ENCODE measurements around the gene CHCT1. TPM values are rescaled to one million over a fixed set of nuclear protein-coding genes. Genes with fewer than 3 reads are reported as not detected.

CHCT1 gene
- total RNA-seq (not detected in 2 replicates), polyA plus RNA-seq (not detected in 2 replicates), polyA minus RNA-seq (not detected in 2 replicates), Bru-seq, nascent RNA (percentile 8 among the genes with signal in this experiment), BruChase-seq, experiment 1, labeled RNA remaining after a 6-hour chase (percentile 5 among the genes with signal in this experiment), BruChase-seq, experiment 2, labeled RNA remaining after a 2-hour chase (not detected)
- polyA plus RNA-seq (2011; cell fraction: cytosol; rRNA removed): not detected in 2 replicates
- polyA plus RNA-seq (2011; cell fraction: nucleus; rRNA removed): not detected in 2 replicates
- polyA plus RNA-seq (2012): not detected in 2 replicates
- polyA minus RNA-seq (2011; cell fraction: cytosol; rRNA and poly(A)+ RNA removed): not detected
- not detected in 2 replicates for polyA minus RNA-seq (2011; cell fraction: nucleus; rRNA and poly(A)+ RNA removed)
- long read RNA-seq: 0 reads

GRCh38 chr17:60422162-60422665 lies at the start of gene CHCT1:
Gene CHCT1, plus strand, starts transcription at chr17:60422489. Its CDS starts 104 bp downstream, at chr17:60422593.
- Histone ChIP-seq H3K9me1 (replicated peaks; ENCODE audit: control insufficient read depth, extremely low read depth, insufficient read depth, low read length) (no peaks in the 10 kb centered on the region), H3K4me1 (ENCODE audit: control insufficient read depth, extremely low read depth, insufficient read depth, low read length) (peaks cover 3% of the 10 kb centered on the region), H2AFZ (ENCODE audit: low read depth, low read length) (peak within 1 kb of the TSS; percentile 98), H4K20me1 (replicated peaks; ENCODE audit: control insufficient read depth, extremely low read depth, insufficient read depth, low read length) (no peaks in the 10 kb centered on the region), H3K27ac (ENCODE audit: insufficient read depth, low read depth, low read length) (peak within 1 kb of the TSS; percentile 47), H3K9ac (replicated peaks; ENCODE audit: extremely low read depth, insufficient read depth, low read length) (peak within 1 kb of the TSS; percentile 73), H3K4me2 (ENCODE audit: insufficient read depth, low read length) (peak within 1 kb of the TSS; percentile 74), H3K27me3 (ENCODE audit: control insufficient read depth in 2 of 2, insufficient read depth in 2 of 2, low read length in 2 of 2) (no peaks in the 10 kb centered on the region), H3K36me3 (ENCODE audit: control insufficient read depth in 2 of 2, extremely low read depth in 1 of 2, insufficient read depth in 2 of 2, low read length in 2 of 2) (no peaks in the 10 kb centered on the region), H3K4me3 (replicated peaks in 1 of 3; ENCODE audit: insufficient read depth in 1 of 3, low read depth in 1 of 3, low read length in 3 of 3) (peak within 1 kb of the TSS; percentile 19 to 61 (median 46)), H3K9me3 (replicated peaks; ENCODE audit: control insufficient read depth, insufficient read depth, low read length) (no peaks in the 10 kb centered on the region), H3K79me2 (ENCODE audit: control insufficient read depth, insufficient read depth, low read length) (no peaks in the 10 kb centered on the region)
- no TSS peak for BruUV-seq (replicated peaks)
- dilution Hi-C loops (cut with MboI; ENCODE audit: extremely low pct_ligation_motif_present, low sequenced_read_pairs) (no loop called here), intact Hi-C loops (cut with micrococcal nuclease) (no loop called here)
- no peak for TF ChIP-seq POLR2A (IDR thresholded peaks at IDR 0.05; ENCODE audit: low read depth, low read length)
- no peak for TF ChIP-seq POLR2AphosphoS5 (IDR thresholded peaks at IDR 0.05; ENCODE audit: insufficient read depth, low read depth, low read length)
- no peak for TF ChIP-seq MYC (IDR thresholded peaks at IDR 0.05; ENCODE audit: low read depth, low read length)
- TF ChIP-seq MAX (IDR thresholded peaks at IDR 0.05; ENCODE audit: insufficient read depth, insufficient read length): no peak
- FAIRE-seq (no peak), DNase-seq (ENCODE audit: low read depth, low spot score) (no peak)
- ChIA-PET POLR2A (no interaction called here), CTCF (interaction anchor here (1.3 to 2.1 kb wide), 3 partner anchors 10 to 191 kb away, joined by 5 to 8 read pairs (median 5); no protein-coding TSS in a partner anchor)

GRCh38 chr17:60372790-60373483 lies 49.4 kb upstream of the CHCT1 start:
- Histone ChIP-seq H3K4me2 (ENCODE audit: insufficient read depth, low read length) (no peak overlapping the region), H3K36me3 (ENCODE audit: control insufficient read depth in 2 of 2, extremely low read depth in 1 of 2, insufficient read depth in 2 of 2, low read length in 2 of 2) (no peaks in the 10 kb centered on the region), H4K20me1 (replicated peaks; ENCODE audit: control insufficient read depth, extremely low read depth, insufficient read depth, low read length) (no peaks in the 10 kb centered on the region), H2AFZ (ENCODE audit: low read depth, low read length) (no peak overlapping the region), H3K4me1 (ENCODE audit: control insufficient read depth, extremely low read depth, insufficient read depth, low read length) (no peaks in the 10 kb centered on the region), H3K4me3 (replicated peaks in 1 of 3; ENCODE audit: insufficient read depth in 1 of 3, low read depth in 1 of 3, low read length in 3 of 3) (no peak overlapping the region), H3K27ac (ENCODE audit: insufficient read depth, low read depth, low read length) (no peak overlapping the region), H3K9ac (replicated peaks; ENCODE audit: extremely low read depth, insufficient read depth, low read length) (no peak overlapping the region), H3K9me1 (replicated peaks; ENCODE audit: control insufficient read depth, extremely low read depth, insufficient read depth, low read length) (no peaks in the 10 kb centered on the region), H3K27me3 (ENCODE audit: control insufficient read depth in 2 of 2, insufficient read depth in 2 of 2, low read length in 2 of 2) (no peaks in the 10 kb centered on the region), H3K79me2 (ENCODE audit: control insufficient read depth, insufficient read depth, low read length) (peaks cover 18% of the 10 kb centered on the region), H3K9me3 (replicated peaks; ENCODE audit: control insufficient read depth, insufficient read depth, low read length) (no peaks in the 10 kb centered on the region)
- FAIRE-seq (no peak), DNase-seq (ENCODE audit: low read depth, low spot score) (no peak)
- intact Hi-C loops (cut with micrococcal nuclease) (no loop called here), dilution Hi-C loops (cut with MboI; ENCODE audit: extremely low pct_ligation_motif_present, low sequenced_read_pairs) (no loop called here)
- CTCF ChIA-PET: interaction anchor here (0.6 to 1.6 kb wide), 4 partner anchors 14 to 142 kb away, joined by 3 to 4 read pairs (median 3); no protein-coding TSS in a partner anchor
- no TSS peak for BruUV-seq (replicated peaks)
- TF ChIP-seq FOS (IDR thresholded peaks at IDR 0.05; ENCODE audit: borderline replicate concordance, insufficient read depth, low read length) (no peak), JUN (IDR thresholded peaks at IDR 0.05; ENCODE audit: borderline replicate concordance, insufficient read depth, insufficient read length, low read depth) (no peak), POLR2A (IDR thresholded peaks at IDR 0.05; ENCODE audit: low read depth, low read length) (no peak), CTCF (IDR thresholded peaks at IDR 0.05; ENCODE audit: extremely low read depth in 1 of 2, insufficient read depth in 1 of 2, low read depth in 1 of 2, low read length in 2 of 2) (no peak), MAX (IDR thresholded peaks at IDR 0.05; ENCODE audit: insufficient read depth, insufficient read length) (no peak), POLR2AphosphoS5 (IDR thresholded peaks at IDR 0.05; ENCODE audit: insufficient read depth, low read depth, low read length) (no peak), GATA2 (IDR thresholded peaks at IDR 0.05; ENCODE audit: insufficient read depth, insufficient read length, low read depth, low read length) (no peak), EZH2 (IDR thresholded peaks at IDR 0.05; ENCODE audit: borderline replicate concordance, low read depth, low read length, severe bottlenecking) (no peak), MYC (IDR thresholded peaks at IDR 0.05; ENCODE audit: low read depth, low read length) (no peak)
- POLR2A ChIA-PET: no interaction called here
